AG04450 (cell line): Measurements from ENCODE around the gene SIGLEC8. TPM values are rescaled to one million over a fixed set of nuclear protein-coding genes. Genes with fewer than 3 reads are reported as not detected.

Experiments
- CTCF ChIA-PET: fragments of 300-600, 350-600 bp; formaldehyde crosslinking; extraction: SDS; loops from one replicate; lab custom pipeline; 2022; ENCODE audit warnings: antibody characterized with exemption, inconsistent platforms; lab: Charles Lee
- POLR2A ChIA-PET: fragments of 350-600 bp; formaldehyde crosslinking; extraction: SDS; loops from one replicate; lab custom pipeline; 2021; ENCODE audit warnings: antibody characterized with exemption, inconsistent platforms; lab: Yijun Ruan, JAX
- DNase-seq: peaks from one replicate; pipeline ENCODE4 v3.0.0-alpha.2; 2011; ENCODE audit warnings: low read depth, low spot score
- H3K27ac ChIP-seq: one replicate; pipeline ENCODE4 v1.5.1; 2012; ENCODE audit warnings: low read depth, low read length, control low read depth
- H3K27me3 ChIP-seq: one replicate; pipeline ENCODE4 v1.6.0; 2012; ENCODE audit warnings: low read length; ENCODE audit not compliant: control insufficient read depth, insufficient read depth
- H3K4me3 ChIP-seq: 2 replicates; pipeline ENCODE4 v1.5.1; 2011; ENCODE audit warnings: mild to moderate bottlenecking, low read depth, low read length, control low read depth
- H3K9me3 ChIP-seq: 2 replicates; pipeline ENCODE4 v1.5.1; 2012; ENCODE audit warnings: low read length; ENCODE audit not compliant: control insufficient read depth, insufficient read depth
- polyA plus RNA-seq: library from polyadenylated mRNA; depleted of rRNA; stranded (reverse); fragments of >200 nt; gene quantifications from 2 replicates; pipeline ENCODE4 v1.2.3, GENCODE V29; 2011
- TF ChIP-seq, protein P1 (sequence below): IDR thresholded peaks from 2 replicates; pipeline ENCODE4 v1.5.1; 2011; ENCODE audit warnings: low read depth, low read length, control low read depth, inconsistent platforms

SIGLEC8 gene
- polyA plus RNA-seq, 1 experiment: not detected

- Histone ChIP-seq H3K27me3 (no peaks in the 10 kb centered on the region), H3K27ac (no peak overlapping the region), H3K4me3 (no peak overlapping the region), H3K9me3 (peaks cover 14% of the 10 kb centered on the region; the same call in 1 of the 2 replicates)
- ChIA-PET CTCF (no interaction called here), POLR2A (no interaction called here)
- TF ChIP-seq, protein P1, sequence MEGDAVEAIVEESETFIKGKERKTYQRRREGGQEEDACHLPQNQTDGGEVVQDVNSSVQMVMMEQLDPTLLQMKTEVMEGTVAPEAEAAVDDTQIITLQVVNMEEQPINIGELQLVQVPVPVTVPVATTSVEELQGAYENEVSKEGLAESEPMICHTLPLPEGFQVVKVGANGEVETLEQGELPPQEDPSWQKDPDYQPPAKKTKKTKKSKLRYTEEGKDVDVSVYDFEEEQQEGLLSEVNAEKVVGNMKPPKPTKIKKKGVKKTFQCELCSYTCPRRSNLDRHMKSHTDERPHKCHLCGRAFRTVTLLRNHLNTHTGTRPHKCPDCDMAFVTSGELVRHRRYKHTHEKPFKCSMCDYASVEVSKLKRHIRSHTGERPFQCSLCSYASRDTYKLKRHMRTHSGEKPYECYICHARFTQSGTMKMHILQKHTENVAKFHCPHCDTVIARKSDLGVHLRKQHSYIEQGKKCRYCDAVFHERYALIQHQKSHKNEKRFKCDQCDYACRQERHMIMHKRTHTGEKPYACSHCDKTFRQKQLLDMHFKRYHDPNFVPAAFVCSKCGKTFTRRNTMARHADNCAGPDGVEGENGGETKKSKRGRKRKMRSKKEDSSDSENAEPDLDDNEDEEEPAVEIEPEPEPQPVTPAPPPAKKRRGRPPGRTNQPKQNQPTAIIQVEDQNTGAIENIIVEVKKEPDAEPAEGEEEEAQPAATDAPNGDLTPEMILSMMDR: no peak
- DNase-seq: no peak
Observed at GRCh38 chr19:51480590-51480989, 22.3 kb upstream of the SIGLEC8 start.

DNA sequence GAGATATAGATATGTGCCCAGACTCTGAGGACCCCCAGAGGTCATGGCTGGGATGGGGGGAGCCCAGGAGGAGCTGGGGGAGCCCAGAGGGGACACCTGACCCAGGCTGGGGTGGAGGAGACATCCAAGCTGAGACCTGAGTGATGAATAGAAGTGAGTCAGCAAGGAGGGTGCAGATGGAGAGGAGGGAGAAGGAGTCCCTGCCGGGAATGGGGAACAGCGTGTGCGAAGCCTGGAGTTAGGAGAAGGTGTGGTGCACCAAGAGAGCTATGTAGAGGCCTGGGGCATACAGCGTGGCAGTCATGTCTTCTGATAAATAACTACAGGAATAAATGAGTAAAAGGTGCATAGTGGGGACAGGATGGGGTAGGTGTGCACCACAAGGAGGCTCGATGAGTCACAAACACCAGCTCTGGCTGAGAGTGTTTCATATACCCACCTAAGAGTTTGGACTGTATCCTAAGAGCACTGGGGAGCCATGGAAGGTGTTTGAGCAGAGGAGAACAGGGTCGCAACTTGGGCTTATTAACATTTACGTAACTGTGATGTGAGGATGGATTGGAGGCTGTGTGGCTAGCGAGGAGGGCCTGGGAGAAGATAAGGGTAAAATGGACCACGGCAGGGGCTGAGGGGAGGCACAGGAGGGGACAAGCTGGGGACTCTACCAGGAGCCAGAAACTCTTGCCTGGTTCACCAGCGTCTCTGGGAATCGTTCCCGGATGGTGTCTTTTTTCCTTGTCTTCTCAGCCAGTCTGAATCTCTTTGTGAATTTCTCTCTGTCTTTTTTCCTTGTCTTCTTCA lies 21.5 kb upstream of the SIGLEC8 start:
- POLR2A ChIA-PET: no interaction called here
- DNase-seq: no peak
- Histone ChIP-seq H3K27me3 (no peaks in the 10 kb centered on the region), H3K4me3 (no peak overlapping the region), H3K9me3 (peaks cover 14% of the 10 kb centered on the region; the same call in 1 of the 2 replicates), H3K27ac (no peak overlapping the region)
- CTCF ChIA-PET: interaction anchor here (1.0 kb wide), 1 partner anchor 8 kb away, joined by 3 read pairs; no protein-coding TSS in a partner anchor
- TF ChIP-seq, protein P1: no peak

DNA sequence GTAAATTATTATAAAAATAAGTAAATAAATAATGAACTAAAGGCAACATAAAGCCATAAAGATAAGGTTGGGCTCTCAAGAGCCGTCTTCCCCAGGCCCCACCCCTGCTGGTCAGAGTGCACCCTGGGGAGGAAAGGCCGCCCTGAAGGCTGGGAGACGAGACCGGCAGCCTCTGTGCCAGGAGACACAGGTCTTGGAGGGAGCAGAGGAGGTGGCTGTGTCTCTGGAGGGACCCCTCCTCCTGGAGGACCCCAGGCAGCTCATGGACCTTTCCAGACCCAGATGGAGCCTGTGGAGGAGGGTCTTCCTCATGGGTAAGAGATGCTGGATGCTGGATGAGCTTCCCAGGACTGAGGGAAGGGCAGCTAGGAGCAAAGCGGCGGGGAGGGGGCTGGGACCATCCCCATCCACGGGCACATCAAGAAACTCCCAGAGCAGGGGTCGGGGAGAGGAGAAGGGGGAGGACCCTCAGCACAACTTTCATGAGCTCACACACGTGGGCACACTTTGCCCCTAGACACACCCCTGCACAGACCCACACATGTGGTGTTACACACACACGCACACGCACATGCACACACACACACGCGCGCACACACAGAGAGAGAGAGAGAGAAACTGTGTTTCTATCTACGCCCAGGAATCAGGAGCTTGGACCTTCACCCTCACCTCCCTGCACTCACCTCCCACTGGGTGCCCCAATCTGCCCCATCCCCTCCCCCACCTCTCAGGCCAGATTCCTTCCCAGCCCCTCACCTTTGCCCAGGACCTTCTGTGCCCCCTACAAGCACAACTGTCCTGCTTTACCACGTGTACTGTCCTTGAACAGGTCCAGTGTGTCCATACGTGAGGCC lies 20.4 kb upstream of the SIGLEC8 start, which contains the start of gene CEACAM18:
TSS of gene CEACAM18 (plus strand) at position 159 of the 854 bp plus-strand sequence.
- Histone ChIP-seq H3K9me3 (peaks cover 9% of the 10 kb centered on the region; the same call in 1 of the 2 replicates), H3K4me3 (no peak within 1 kb of the TSS), H3K27ac (no peak within 1 kb of the TSS), H3K27me3 (no peaks in the 10 kb centered on the region)
- TF ChIP-seq, protein P1: no peak
- no peak for DNase-seq
- ChIA-PET CTCF (interaction anchor here (1.0 kb wide), 1 partner anchor 299 kb away, joined by 3 read pairs; no protein-coding TSS in a partner anchor), POLR2A (no interaction called here)

DNA sequence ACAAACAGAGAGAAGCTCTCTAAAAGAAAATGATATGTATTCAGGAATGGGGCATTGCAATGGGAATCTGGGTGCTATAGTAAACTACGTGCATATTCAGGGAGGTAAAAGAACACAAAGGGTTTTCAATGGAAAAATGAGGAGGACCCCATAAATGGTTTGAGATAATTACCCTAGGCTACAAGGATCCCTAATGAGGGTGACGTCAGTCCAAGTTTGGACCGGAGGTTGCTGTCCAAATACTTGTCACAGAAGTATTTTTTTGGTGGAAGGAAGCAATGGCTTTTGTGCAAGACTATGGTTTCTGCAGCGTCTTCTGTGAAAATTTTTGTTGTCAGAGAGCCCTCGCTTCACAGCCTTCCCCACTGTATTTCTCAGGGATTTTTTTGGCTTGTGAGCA lies 19.1 kb upstream of the SIGLEC8 start:
- Histone ChIP-seq H3K9me3 (peaks cover 6% of the 10 kb centered on the region; the same call in 1 of the 2 replicates), H3K27me3 (no peaks in the 10 kb centered on the region), H3K4me3 (no peak overlapping the region), H3K27ac (no peak overlapping the region)
- no peak for DNase-seq
- CTCF ChIA-PET: interaction anchor here (0.7 kb wide), 1 partner anchor 332 kb away, joined by 3 read pairs; no protein-coding TSS in a partner anchor
- TF ChIP-seq, protein P1: no peak
- POLR2A ChIA-PET: no interaction called here
